GM12874 (cell line): ENCODE results near the gene MSH5.

ENCODE experiments used
- CTCF ChIP-seq: IDR thresholded peaks from 2 replicates; pipeline ENCODE4 v1.5.1; 2011; ENCODE audit warnings: low read depth, mild to moderate bottlenecking, control low read depth, low read length, moderate library complexity; ENCODE audit not compliant: insufficient read depth

The MSH5 gene

GRCh38 chr6:31767096-31767645, 27.4 kb downstream of the MSH5 start:
- no peak for TF ChIP-seq CTCF

GRCh38 chr6:31768363-31769257, 28.8 kb downstream of the MSH5 start:
- no peak for TF ChIP-seq CTCF

- peak; percentile 90 for TF ChIP-seq CTCF
Observed at GRCh38 chr6:31769684-31770371, 30.0 kb downstream of the MSH5 start.

GRCh38 chr6:31770860-31771259, 31.1 kb downstream of the MSH5 start:
- no peak for TF ChIP-seq CTCF

GRCh38 chr6:31771992-31772358, 32.2 kb downstream of the MSH5 start:
- no peak for TF ChIP-seq CTCF

- no peak for TF ChIP-seq CTCF
Observed at GRCh38 chr6:31775184-31775583, 35.4 kb downstream of the MSH5 start.
